ENCODE data around the gene HGS.

HGS gene

GRCh38 chr17:81665205-81666091 is 18.4 kb upstream of the HGS start:
- H3K4me3 ChIP-seq (ENCODE audit: low read length) = peak overlapping the region; percentile 86
- no peak for TF ChIP-seq CTCF (conservative IDR thresholded peaks at IDR 0.05; ENCODE audit: low read depth, low read length)
- no peak for DNase-seq (ENCODE audit: low read depth)

GRCh38 chr17:81666092-81666341 is 17.8 kb upstream of the HGS start:
- TF ChIP-seq CTCF (conservative IDR thresholded peaks at IDR 0.05; ENCODE audit: low read depth, low read length) = no peak
- no peak for DNase-seq (ENCODE audit: low read depth)
- peak overlapping the region; percentile 86 for H3K4me3 ChIP-seq (ENCODE audit: low read length)

GRCh38 chr17:81666342-81667191 is 17.2 kb upstream of the HGS start, which contains the start of the genes CCDC137 and OXLD1:
Gene CCDC137 (plus strand): TSS chr17:81666737. CDS start chr17:81666767, 30 bp downstream.
Gene OXLD1 (minus strand): TSS chr17:81666605. CDS start chr17:81666577, 28 bp downstream.
- H3K4me3 ChIP-seq (ENCODE audit: low read length) = peak within 1 kb of the TSS; percentile 86
- peak; percentile 86 for DNase-seq (ENCODE audit: low read depth)
- TF ChIP-seq CTCF (conservative IDR thresholded peaks at IDR 0.05; ENCODE audit: low read depth, low read length) = no peak

GRCh38 chr17:81667754-81668153 is 16.1 kb upstream of the HGS start:
- no peak for TF ChIP-seq CTCF (conservative IDR thresholded peaks at IDR 0.05; ENCODE audit: low read depth, low read length)
- no peak for DNase-seq (ENCODE audit: low read depth)
- H3K4me3 ChIP-seq (ENCODE audit: low read length) = peak overlapping the region; percentile 10

- no peak for DNase-seq (ENCODE audit: low read depth)
- H3K4me3 ChIP-seq (ENCODE audit: low read length) = no peak overlapping the region
- TF ChIP-seq CTCF (conservative IDR thresholded peaks at IDR 0.05; ENCODE audit: low read depth, low read length) = no peak
Measured at GRCh38 chr17:81672504-81672903, 11.3 kb upstream of the HGS start.

- H3K4me3 ChIP-seq (ENCODE audit: low read length) = no peak overlapping the region
- DNase-seq (ENCODE audit: low read depth) = no peak
- TF ChIP-seq CTCF (conservative IDR thresholded peaks at IDR 0.05; ENCODE audit: low read depth, low read length) = no peak
Measured at GRCh38 chr17:81672954-81673353, 10.9 kb upstream of the HGS start.

All from retinal pigment epithelial cell (primary cell).